Measurements from ENCODE around the gene CDK19. TPM values are rescaled to one million over a fixed set of nuclear protein-coding genes. Genes with fewer than 3 reads are reported as not detected.
A peak's percentile ranks its signal among the peaks of the same experiment; 100 is the strongest.

Gene CDK19
- total RNA-seq, 1 experiment from 2014 or later = 7.6 TPM

DNA sequence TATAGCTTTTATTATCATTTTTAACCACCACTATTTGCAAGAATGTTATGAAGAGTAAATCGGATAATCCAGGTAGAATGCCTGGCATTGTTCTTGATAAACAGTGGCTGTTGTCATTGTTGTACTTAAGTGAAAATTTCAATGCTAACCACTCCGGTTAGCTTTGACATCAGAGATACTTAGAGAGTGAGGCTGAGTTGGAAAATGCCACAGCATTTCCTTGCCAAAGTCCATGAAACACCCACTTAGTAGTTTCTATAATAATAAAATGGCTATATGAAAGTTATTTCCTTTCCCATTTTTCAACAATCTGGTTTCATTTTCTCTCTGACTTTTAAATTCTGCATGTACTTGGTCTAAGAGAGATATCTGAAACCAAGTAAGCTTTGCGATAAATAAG lies 132.0 kb downstream of the CDK19 start:
- in situ Hi-C loops (cut with HindIII; ENCODE audit: low pct_unique_long_range_greater_than_20kb, low sequenced_read_pairs) = no loop called here
- no peak for DNase-seq (ENCODE audit: low read depth)

DNA sequence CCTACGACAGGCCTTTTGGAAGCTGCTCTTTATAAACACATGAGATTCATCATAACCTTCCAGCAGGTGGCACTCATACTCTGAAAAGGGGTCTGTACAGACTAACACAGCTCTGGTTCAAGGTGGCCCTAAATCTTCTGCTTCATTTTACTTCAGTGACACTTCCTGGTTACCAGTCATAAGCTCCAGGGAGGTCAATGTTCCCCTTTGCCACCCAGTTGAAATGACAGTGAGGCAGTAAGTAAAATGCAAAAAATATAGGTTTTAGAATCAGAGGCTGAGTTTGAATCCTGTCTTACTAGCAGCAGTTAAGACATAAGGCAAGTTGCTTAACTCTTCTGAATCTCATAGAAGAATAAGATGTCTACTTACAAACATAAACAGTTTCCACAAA lies 132.8 kb downstream of the CDK19 start:
- peak; percentile 70 for DNase-seq (ENCODE audit: low read depth)
- in situ Hi-C loops (cut with HindIII; ENCODE audit: low pct_unique_long_range_greater_than_20kb, low sequenced_read_pairs) = no loop called here

GRCh38 chr6:110681543-110682459 lies 133.5 kb downstream of the CDK19 start:
- DNase-seq (ENCODE audit: low read depth) = no peak
- in situ Hi-C loops (cut with HindIII; ENCODE audit: low pct_unique_long_range_greater_than_20kb, low sequenced_read_pairs) = no loop called here

DNA sequence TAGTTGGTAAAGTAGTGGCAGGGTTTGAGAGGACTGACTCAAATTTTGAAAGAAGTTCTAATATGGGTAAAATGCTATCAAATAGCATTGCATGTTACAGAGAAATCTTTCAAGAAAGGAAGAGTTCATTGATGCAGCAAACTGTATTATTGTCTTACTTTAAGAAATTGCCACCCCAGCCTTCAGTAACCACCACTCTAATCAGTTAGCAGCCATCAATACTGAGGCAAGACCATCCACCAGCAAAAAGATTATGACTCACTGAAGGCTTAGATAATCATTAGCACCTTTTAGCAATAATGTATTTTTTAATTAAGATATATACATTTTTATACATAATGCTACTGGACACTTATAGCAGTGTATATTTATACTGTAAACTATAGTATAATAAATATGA lies 138.9 kb downstream of the CDK19 start:
- no peak for DNase-seq (ENCODE audit: low read depth)
- in situ Hi-C loops (cut with HindIII; ENCODE audit: low pct_unique_long_range_greater_than_20kb, low sequenced_read_pairs) = no loop called here

GRCh38 chr6:110674096-110674495 lies 141.2 kb downstream of the CDK19 start:
- no peak for DNase-seq (ENCODE audit: low read depth)
- in situ Hi-C loops (cut with HindIII; ENCODE audit: low pct_unique_long_range_greater_than_20kb, low sequenced_read_pairs) = no loop called here

DNA sequence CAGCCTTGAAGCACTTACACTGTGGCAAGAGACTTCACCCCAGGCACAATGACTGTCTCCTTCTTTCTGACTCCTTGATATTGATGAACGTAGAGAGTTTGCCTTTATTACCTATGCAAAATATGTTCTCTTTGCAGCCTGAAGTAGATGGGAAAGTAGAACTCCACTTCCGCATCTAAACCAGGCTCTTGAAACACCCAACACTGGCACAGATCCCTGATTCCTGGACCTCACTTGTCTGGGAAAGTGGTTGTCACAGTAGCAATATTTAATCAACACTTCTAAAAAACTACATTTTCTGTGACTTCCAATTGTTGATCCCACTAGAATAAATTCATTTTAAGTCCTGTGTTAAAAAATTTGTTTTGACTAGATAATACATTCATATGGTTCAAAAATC lies 143.1 kb downstream of the CDK19 start:
- in situ Hi-C loops (cut with HindIII; ENCODE audit: low pct_unique_long_range_greater_than_20kb, low sequenced_read_pairs) = no loop called here
- DNase-seq (ENCODE audit: low read depth) = no peak

DNA sequence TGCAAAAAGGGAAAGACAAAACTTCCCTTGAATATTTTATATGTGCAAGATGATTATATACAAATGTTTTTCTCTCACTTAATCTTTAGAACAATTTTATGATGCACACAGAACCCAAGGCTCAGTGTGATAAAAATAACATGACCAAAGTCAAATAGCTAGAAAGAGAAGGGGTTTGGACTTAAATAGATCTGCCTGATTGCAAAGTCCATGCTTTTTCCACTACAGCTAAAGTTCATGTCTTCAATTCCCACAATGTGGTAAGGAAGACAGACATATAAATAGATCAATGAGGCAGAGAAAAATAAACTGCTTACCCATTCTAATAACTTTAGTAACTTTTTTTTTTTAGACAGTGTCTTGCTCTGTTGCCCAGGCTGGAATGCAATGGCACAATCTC lies 143.8 kb downstream of the CDK19 start:
- in situ Hi-C loops (cut with HindIII; ENCODE audit: low pct_unique_long_range_greater_than_20kb, low sequenced_read_pairs) = no loop called here
- DNase-seq (ENCODE audit: low read depth) = no peak

GRCh38 chr6:110665600-110665999 lies 149.7 kb downstream of the CDK19 start:
- no peak for DNase-seq (ENCODE audit: low read depth)
- in situ Hi-C loops (cut with HindIII; ENCODE audit: low pct_unique_long_range_greater_than_20kb, low sequenced_read_pairs) = no loop called here

GRCh38 chr6:110664933-110665332 lies 150.3 kb downstream of the CDK19 start:
- no peak for DNase-seq (ENCODE audit: low read depth)
- in situ Hi-C loops (cut with HindIII; ENCODE audit: low pct_unique_long_range_greater_than_20kb, low sequenced_read_pairs) = no loop called here

DNA sequence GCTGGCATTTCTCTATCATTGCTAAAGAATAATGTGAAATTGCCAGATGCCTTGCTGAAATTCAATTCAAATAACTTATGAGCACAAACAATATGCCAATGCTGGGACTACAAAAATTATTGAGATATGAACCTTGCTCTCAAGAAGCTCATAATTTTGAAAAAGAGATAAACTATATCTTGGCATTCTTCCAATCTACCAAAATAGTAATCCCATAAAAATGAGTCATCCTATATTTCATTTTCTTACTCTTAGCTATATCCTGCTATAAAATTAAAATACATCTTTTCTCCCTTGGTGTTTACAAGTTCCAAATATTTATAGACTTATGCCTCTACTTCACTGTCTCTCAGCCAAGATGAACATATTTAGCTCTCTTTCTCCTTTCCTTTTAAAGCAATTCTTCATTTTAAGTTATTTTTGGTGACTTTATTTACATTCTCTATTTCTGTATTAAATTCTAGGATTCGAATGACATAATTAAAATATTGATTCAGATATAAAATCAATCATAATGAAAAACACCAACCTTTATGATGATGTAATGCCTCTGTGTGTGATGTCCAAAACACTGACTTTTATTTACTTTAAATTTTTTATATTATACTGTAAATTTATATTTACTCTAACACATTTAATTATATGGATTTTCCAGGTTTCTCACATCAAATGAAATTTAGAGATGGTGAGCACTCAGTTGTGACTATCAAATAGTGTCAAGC lies 152.6 kb downstream of the CDK19 start:
- in situ Hi-C loops (cut with HindIII; ENCODE audit: low pct_unique_long_range_greater_than_20kb, low sequenced_read_pairs) = no loop called here
- DNase-seq (ENCODE audit: low read depth) = no peak

GRCh38 chr6:110661414-110661813 lies 153.9 kb downstream of the CDK19 start:
- no peak for DNase-seq (ENCODE audit: low read depth)
- in situ Hi-C loops (cut with HindIII; ENCODE audit: low pct_unique_long_range_greater_than_20kb, low sequenced_read_pairs) = no loop called here

GRCh38 chr6:110660066-110660655 lies 155.1 kb downstream of the CDK19 start:
- in situ Hi-C loops (cut with HindIII; ENCODE audit: low pct_unique_long_range_greater_than_20kb, low sequenced_read_pairs) = no loop called here

GRCh38 chr6:110658631-110659211 lies 156.5 kb downstream of the CDK19 start:
- no peak for DNase-seq (ENCODE audit: low read depth)
- in situ Hi-C loops (cut with HindIII; ENCODE audit: low pct_unique_long_range_greater_than_20kb, low sequenced_read_pairs) = no loop called here

More at GRCh38 chr6:110660066-110660655, 155.1 kb downstream of the CDK19 start:
- DNase-seq (ENCODE audit: low read depth) = no peak

GRCh38 chr6:110656492-110656891 lies 158.8 kb downstream of the CDK19 start:
- in situ Hi-C loops (cut with HindIII; ENCODE audit: low pct_unique_long_range_greater_than_20kb, low sequenced_read_pairs) = no loop called here

GRCh38 chr6:110655821-110656220 lies 159.4 kb downstream of the CDK19 start:
- in situ Hi-C loops (cut with HindIII; ENCODE audit: low pct_unique_long_range_greater_than_20kb, low sequenced_read_pairs) = no loop called here
- DNase-seq (ENCODE audit: low read depth) = no peak

More at GRCh38 chr6:110656492-110656891, 158.8 kb downstream of the CDK19 start:
- DNase-seq (ENCODE audit: low read depth) = no peak

GRCh38 chr6:110654096-110654820 lies 161.0 kb downstream of the CDK19 start:
- no peak for DNase-seq (ENCODE audit: low read depth)
- in situ Hi-C loops (cut with HindIII; ENCODE audit: low pct_unique_long_range_greater_than_20kb, low sequenced_read_pairs) = no loop called here

DNA sequence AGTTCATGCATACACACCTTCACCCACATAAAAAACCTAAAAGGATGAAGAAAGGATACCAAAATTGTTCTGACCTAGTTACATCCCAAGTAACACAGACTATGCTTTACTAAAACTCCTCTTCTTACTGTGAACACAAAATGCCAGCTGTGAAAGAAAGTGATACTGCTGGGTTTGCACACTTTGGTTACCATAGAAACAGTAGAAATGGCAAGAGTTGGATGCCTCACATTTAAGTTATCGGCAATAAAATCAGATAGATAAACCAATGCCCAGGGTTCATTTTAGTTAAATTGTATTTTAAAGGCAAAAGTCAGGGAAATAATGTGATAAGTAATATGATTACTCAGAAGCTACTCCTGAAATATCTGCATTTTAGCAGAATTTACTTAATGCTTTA lies 161.9 kb downstream of the CDK19 start:
- in situ Hi-C loops (cut with HindIII; ENCODE audit: low pct_unique_long_range_greater_than_20kb, low sequenced_read_pairs) = no loop called here

GRCh38 chr6:110652520-110652919 lies 162.7 kb downstream of the CDK19 start:
- in situ Hi-C loops (cut with HindIII; ENCODE audit: low pct_unique_long_range_greater_than_20kb, low sequenced_read_pairs) = no loop called here
- DNase-seq (ENCODE audit: low read depth) = no peak

More for the DNA sequence above, 161.9 kb downstream of the CDK19 start:
- no peak for DNase-seq (ENCODE audit: low read depth)
